HepG2 (cell line): Measurements from ENCODE around the gene PTTG1. TPM values are rescaled to one million over a fixed set of nuclear protein-coding genes. Genes with fewer than 3 reads are reported as not detected.
A peak's percentile ranks its signal among the peaks of the same experiment; 100 is the strongest.

Source experiments
- HES4 ChIP-seq: sonication (generic); formaldehyde crosslinking; IDR thresholded peaks from 2 replicates; pipeline ENCODE4 v1.9.0; 2021; ENCODE audit warnings: mild to moderate bottlenecking, missing genetic modification reagents, borderline replicate concordance
- HMG20B ChIP-seq: conservative IDR thresholded peaks from 2 replicates; pipeline ENCODE4 v1.6.1; 2016; ENCODE audit warnings: missing genetic modification reagents, missing compliant biosample characterization
- HOXA9 ChIP-seq: sonication (generic); formaldehyde crosslinking; IDR thresholded peaks from 2 replicates; pipeline ENCODE4 v1.8.1; 2022; ENCODE audit warnings: missing genetic modification reagents, mild to moderate bottlenecking, moderate library complexity, borderline replicate concordance
- IKZF4 ChIP-seq: sonication (generic); formaldehyde crosslinking; IDR thresholded peaks from 2 replicates; pipeline ENCODE4 v1.5.1; 2020; ENCODE audit warnings: borderline replicate concordance, mild to moderate bottlenecking, low read depth, missing genetic modification reagents; ENCODE audit errors: not compliant biosample characterization
- JUN ChIP-seq: sonication (generic); formaldehyde crosslinking; IDR thresholded peaks from 2 replicates; pipeline ENCODE4 v1.4.0; 2020; ENCODE audit warnings: mild to moderate bottlenecking, missing genetic modification reagents
- JUNB ChIP-seq: sonication (generic); formaldehyde crosslinking; IDR thresholded peaks from 2 replicates; pipeline ENCODE4 v1.8.0; 2022; ENCODE audit warnings: missing genetic modification reagents, mild to moderate bottlenecking, borderline replicate concordance
- MTA3 ChIP-seq: sonication (generic); formaldehyde crosslinking; IDR thresholded peaks from 2 replicates; pipeline ENCODE4 v1.4.0; 2020; ENCODE audit warnings: missing genetic modification reagents
- NR2F2 ChIP-seq: IDR thresholded peaks from 2 replicates; pipeline ENCODE4 v1.6.1; 2012; ENCODE audit warnings: low read depth, inconsistent platforms, borderline replicate concordance
- REL ChIP-seq: sonication (generic); formaldehyde crosslinking; conservative IDR thresholded peaks from 2 replicates; pipeline ENCODE4 v1.8.0; 2022; ENCODE audit warnings: mild to moderate bottlenecking, missing genetic modification reagents, moderate library complexity
- SMYD3 ChIP-seq: sonication (generic); formaldehyde crosslinking; IDR thresholded peaks from 2 replicates; pipeline ENCODE4 v1.8.1; 2023; ENCODE audit warnings: mild to moderate bottlenecking, missing genetic modification reagents
- TSC22D2 ChIP-seq: sonication (generic); formaldehyde crosslinking; IDR thresholded peaks from 2 replicates; pipeline ENCODE4 v1.5.1; 2020; ENCODE audit warnings: missing genetic modification reagents, mild to moderate bottlenecking, borderline replicate concordance
- ZNF138 ChIP-seq: sonication (generic); formaldehyde crosslinking; IDR thresholded peaks from 2 replicates; pipeline ENCODE4 v1.5.0; 2020; ENCODE audit warnings: mild to moderate bottlenecking, low read depth, missing genetic modification reagents
- ZNF598 ChIP-seq: sonication (generic); formaldehyde crosslinking; IDR thresholded peaks from 2 replicates; pipeline ENCODE4 v1.5.1; 2020; ENCODE audit warnings: mild to moderate bottlenecking, missing genetic modification reagents, borderline replicate concordance
- ZNF605 ChIP-seq: sonication (generic); formaldehyde crosslinking; IDR thresholded peaks from 2 replicates; pipeline ENCODE4 v1.8.0; 2022; ENCODE audit warnings: mild to moderate bottlenecking, missing genetic modification reagents
- ZNF746 ChIP-seq: sonication (generic); formaldehyde crosslinking; IDR thresholded peaks from 2 replicates; pipeline ENCODE4 v1.8.0; 2022; ENCODE audit warnings: mild to moderate bottlenecking, missing genetic modification reagents
- ZSCAN29 ChIP-seq: sonication (generic); formaldehyde crosslinking; conservative IDR thresholded peaks from 2 replicates; pipeline ENCODE4 v1.4.0; 2020; ENCODE audit warnings: mild to moderate bottlenecking, missing genetic modification reagents
- polyA plus RNA-seq, 8 experiments: library from polyadenylated mRNA; depleted of rRNA in 3 of 8; stranded (reverse) in 7 of 8; unstranded in 1 of 8; fragments of >200 nt; fragmentation: Illumina TruSeq in 4 of 8; extraction: Trizol in 4 of 8; gene quantifications; 2 replicates each; pipeline versions ENCODE4 v1.2.1 to v1.2.3, GENCODE V29; 2011 to 2016; ENCODE audit warnings: low read depth in 4 of 8, missing spikeins in 1 of 8, mixed read lengths in 1 of 8; ENCODE audit not compliant: insufficient read depth in 1 of 8
- total RNA-seq, 5 experiments: library from RNA; depleted of rRNA; stranded (reverse); fragments of >200 nt; fragmentation: Illumina TruSeq; extraction: Trizol; gene quantifications; 2 replicates each; pipeline ENCODE4 v1.2.3, GENCODE V29; 2016; ENCODE audit warnings: low read depth in 1 of 5
- TF ChIP-seq, protein P1 (sequence below): IDR thresholded peaks from 2 replicates; pipeline ENCODE4 v1.6.1; 2016; ENCODE audit warnings: missing compliant biosample characterization, missing genetic modification reagents, borderline replicate concordance
- TF ChIP-seq, protein P2 (sequence below): sonication (generic); formaldehyde crosslinking; IDR thresholded peaks from 2 replicates; pipeline ENCODE4 v1.4.0; 2020; ENCODE audit warnings: missing genetic modification reagents
- TF ChIP-seq, protein P3 (sequence below): sonication (generic); formaldehyde crosslinking; IDR thresholded peaks from 2 replicates; pipeline ENCODE4 v1.4.0; 2020; ENCODE audit warnings: mild to moderate bottlenecking, missing genetic modification reagents, borderline replicate concordance
- TF ChIP-seq, protein P4 (sequence below): sonication (generic); formaldehyde crosslinking; IDR thresholded peaks from 2 replicates; pipeline ENCODE4 v1.4.0; 2020; ENCODE audit warnings: missing genetic modification reagents; ENCODE audit errors: not compliant biosample characterization

The PTTG1 gene
- total and polyA plus RNA-seq, 2 of the 13 experiments (the other 11 are each of a cell fraction or from before 2014, with no cell fraction given), result 102 to 161 TPM

DNA sequence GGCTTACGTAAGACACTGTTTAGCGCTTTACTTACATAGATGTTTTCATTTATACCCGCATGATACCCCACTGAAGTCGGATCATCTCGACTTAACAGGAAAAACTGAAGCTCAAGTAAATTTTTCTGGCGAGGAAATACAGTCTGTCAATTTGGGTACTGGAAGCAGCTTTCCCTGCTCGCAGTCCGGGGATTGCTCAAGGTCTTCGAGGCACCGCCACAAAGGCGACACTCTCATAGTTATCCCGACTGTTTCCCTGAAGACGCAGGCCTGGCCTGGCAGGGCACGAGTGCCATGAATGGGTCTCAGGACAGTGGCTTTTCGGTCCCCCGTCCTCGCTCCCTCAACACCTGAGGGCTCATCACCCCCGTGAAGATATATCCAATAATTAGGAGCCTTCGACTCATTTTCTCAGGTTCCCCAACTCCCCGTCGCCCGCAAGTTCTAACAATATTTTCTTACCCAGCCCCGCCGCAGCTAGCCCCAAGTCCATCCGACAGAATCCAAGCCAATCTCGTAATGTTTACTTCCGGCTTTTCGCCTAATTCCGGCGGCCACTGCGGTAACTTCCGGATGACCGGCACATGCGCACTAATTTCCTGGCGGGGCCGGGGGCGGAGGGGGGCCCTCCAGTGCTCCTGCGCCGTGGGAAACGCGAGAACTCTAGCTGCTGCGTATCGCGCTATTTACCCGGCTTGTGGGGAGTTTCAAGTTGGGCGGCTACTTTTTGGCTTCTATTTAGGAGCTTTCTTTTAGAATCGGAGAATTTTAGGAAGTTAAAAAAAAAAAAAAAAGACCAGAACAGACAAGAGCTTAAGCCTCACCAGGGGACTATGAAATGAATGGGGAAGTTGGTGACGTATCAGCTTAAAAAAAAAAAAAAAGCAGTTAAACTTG lies 2.8 kb upstream of the PTTG1 start, which contains the start of gene SLU7 (continued):
- 0 out of 2 replicates have a peak, but pooled peaks have one; percentile 32 for TF ChIP-seq ZNF138 (CRISPR knock-in tag)
- TF ChIP-seq JUN, result no peak
- TF ChIP-seq HES4 (CRISPR knock-in tag), result no peak
- TF ChIP-seq MTA3 (CRISPR knock-in tag), result no peak
- TF ChIP-seq HOXA9 (CRISPR knock-in tag), result no peak
- TF ChIP-seq ZNF746 (CRISPR knock-in tag), result no peak
- TF ChIP-seq JUNB (CRISPR knock-in tag), result no peak
- TF ChIP-seq HMG20B, result no peak
- TF ChIP-seq, protein P1, sequence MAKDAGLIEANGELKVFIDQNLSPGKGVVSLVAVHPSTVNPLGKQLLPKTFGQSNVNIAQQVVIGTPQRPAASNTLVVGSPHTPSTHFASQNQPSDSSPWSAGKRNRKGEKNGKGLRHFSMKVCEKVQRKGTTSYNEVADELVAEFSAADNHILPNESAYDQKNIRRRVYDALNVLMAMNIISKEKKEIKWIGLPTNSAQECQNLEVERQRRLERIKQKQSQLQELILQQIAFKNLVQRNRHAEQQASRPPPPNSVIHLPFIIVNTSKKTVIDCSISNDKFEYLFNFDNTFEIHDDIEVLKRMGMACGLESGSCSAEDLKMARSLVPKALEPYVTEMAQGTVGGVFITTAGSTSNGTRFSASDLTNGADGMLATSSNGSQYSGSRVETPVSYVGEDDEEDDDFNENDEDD (CRISPR knock-in tag), result no peak
- no peak for TF ChIP-seq IKZF4
- TF ChIP-seq, protein P2, sequence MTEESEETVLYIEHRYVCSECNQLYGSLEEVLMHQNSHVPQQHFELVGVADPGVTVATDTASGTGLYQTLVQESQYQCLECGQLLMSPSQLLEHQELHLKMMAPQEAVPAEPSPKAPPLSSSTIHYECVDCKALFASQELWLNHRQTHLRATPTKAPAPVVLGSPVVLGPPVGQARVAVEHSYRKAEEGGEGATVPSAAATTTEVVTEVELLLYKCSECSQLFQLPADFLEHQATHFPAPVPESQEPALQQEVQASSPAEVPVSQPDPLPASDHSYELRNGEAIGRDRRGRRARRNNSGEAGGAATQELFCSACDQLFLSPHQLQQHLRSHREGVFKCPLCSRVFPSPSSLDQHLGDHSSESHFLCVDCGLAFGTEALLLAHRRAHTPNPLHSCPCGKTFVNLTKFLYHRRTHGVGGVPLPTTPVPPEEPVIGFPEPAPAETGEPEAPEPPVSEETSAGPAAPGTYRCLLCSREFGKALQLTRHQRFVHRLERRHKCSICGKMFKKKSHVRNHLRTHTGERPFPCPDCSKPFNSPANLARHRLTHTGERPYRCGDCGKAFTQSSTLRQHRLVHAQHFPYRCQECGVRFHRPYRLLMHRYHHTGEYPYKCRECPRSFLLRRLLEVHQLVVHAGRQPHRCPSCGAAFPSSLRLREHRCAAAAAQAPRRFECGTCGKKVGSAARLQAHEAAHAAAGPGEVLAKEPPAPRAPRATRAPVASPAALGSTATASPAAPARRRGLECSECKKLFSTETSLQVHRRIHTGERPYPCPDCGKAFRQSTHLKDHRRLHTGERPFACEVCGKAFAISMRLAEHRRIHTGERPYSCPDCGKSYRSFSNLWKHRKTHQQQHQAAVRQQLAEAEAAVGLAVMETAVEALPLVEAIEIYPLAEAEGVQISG (CRISPR knock-in tag), result peak; percentile 78
- TF ChIP-seq ZSCAN29 (CRISPR knock-in tag), result no peak
- TF ChIP-seq ZNF598 (CRISPR knock-in tag), result no peak; the same call in 1 of the 2 replicates
- TF ChIP-seq SMYD3 (CRISPR knock-in tag), result no peak
- TF ChIP-seq, protein P3, sequence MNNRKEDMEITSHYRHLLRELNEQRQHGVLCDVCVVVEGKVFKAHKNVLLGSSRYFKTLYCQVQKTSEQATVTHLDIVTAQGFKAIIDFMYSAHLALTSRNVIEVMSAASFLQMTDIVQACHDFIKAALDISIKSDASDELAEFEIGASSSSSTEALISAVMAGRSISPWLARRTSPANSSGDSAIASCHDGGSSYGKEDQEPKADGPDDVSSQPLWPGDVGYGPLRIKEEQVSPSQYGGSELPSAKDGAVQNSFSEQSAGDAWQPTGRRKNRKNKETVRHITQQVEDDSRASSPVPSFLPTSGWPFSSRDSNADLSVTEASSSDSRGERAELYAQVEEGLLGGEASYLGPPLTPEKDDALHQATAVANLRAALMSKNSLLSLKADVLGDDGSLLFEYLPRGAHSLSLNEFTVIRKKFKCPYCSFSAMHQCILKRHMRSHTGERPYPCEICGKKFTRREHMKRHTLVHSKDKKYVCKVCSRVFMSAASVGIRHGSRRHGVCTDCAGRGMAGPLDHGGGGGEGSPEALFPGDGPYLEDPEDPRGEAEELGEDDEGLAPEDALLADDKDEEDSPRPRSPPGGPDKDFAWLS, result no peak
- TF ChIP-seq, protein P4, sequence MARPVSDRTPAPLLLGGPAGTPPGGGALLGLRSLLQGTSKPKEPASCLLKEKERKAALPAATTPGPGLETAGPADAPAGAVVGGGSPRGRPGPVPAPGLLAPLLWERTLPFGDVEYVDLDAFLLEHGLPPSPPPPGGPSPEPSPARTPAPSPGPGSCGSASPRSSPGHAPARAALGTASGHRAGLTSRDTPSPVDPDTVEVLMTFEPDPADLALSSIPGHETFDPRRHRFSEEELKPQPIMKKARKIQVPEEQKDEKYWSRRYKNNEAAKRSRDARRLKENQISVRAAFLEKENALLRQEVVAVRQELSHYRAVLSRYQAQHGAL (CRISPR knock-in tag), result no peak
- no peak for TF ChIP-seq REL (CRISPR knock-in tag)
- TF ChIP-seq NR2F2, result no peak; the same call in 1 of the 2 replicates
- peak; percentile 95 for TF ChIP-seq ZNF605 (CRISPR knock-in tag)
- TF ChIP-seq TSC22D2, result peak; percentile 39; the same call in 1 of the 2 replicates
